B cell (primary cell): ENCODE results near the gene MDGA2. TPM values are rescaled to one million over a fixed set of nuclear protein-coding genes. Genes with fewer than 3 reads are reported as not detected.

Source experiments
- ATAC-seq: fragments of 200-7000 bp; cut with Tn5 transposase; one replicate; pipeline ENCODE4 v1.10.0; 2021; ENCODE audit warnings: low read depth, mild to moderate bottlenecking, moderate number of reproducible peaks, moderate library complexity
- CTCF ChIA-PET: fragments of 350-600 bp; sonication (Branson Sonifier 250); formaldehyde crosslinking; loops from one replicate; lab custom pipeline; 2021; ENCODE audit warnings: antibody characterized with exemption, inconsistent platforms; lab: Charles Lee
- POLR2A ChIA-PET: fragments of 350-600 bp; sonication (Branson Sonifier 250); formaldehyde crosslinking; loops from one replicate; lab custom pipeline; 2021; ENCODE audit warnings: antibody characterized with exemption; lab: Charles Lee
- DNase-seq: peaks from one replicate; pipeline ENCODE4 v3.0.0; 2013
- H2AFZ ChIP-seq: 2 replicates; pipeline ENCODE4 v1.6.1; 2012; ENCODE audit warnings: mild to moderate bottlenecking, low read depth, low read length; ENCODE audit not compliant: insufficient read depth, poor library complexity, severe bottlenecking
- H3K27ac ChIP-seq, 2 donors: 1 replicate in 1 of 2; 2 replicates in 1 of 2; pipeline ENCODE4 v1.5.1; 2012 to 2013; ENCODE audit warnings: low read length in 2 of 2, mild to moderate bottlenecking in 2 of 2, moderate library complexity in 1 of 2
- H3K27me3 ChIP-seq, 4 experiments: fragments of 200-600 bp in 1 of 4; sonication (generic) in 1 of 4; replicated peaks in 1 of 4; 1 replicate in 2 of 4; 2 replicates in 2 of 4; pipeline versions ENCODE4 v1.6.1 to v1.7.0; 2013 to 2016; ENCODE audit warnings: low read length in 3 of 4, mild to moderate bottlenecking in 2 of 4, mixed read lengths in 1 of 4, moderate library complexity in 1 of 4; ENCODE audit not compliant: insufficient read depth in 4 of 4, control insufficient read depth in 3 of 4; ENCODE audit errors: control extremely low read depth in 1 of 4
- H3K36me3 ChIP-seq, 2 experiments: replicated peaks in 1 of 2; 1 replicate in 1 of 2; 2 replicates in 1 of 2; pipeline versions ENCODE4 v1.6.1 to v1.7.1; 2013; ENCODE audit warnings: low read length in 1 of 2; ENCODE audit not compliant: insufficient read depth in 2 of 2, control insufficient read depth in 1 of 2; ENCODE audit errors: control extremely low read depth in 1 of 2, extremely low read depth in 1 of 2
- H3K4me1 ChIP-seq, 2 donors: fragments of 200-600 bp in 1 of 2; sonication (generic) in 1 of 2; 1 replicate in 1 of 2; 2 replicates in 1 of 2; pipeline versions ENCODE4 v1.5.1 to v1.6.1; 2013 to 2017; ENCODE audit warnings: low read length in 2 of 2; ENCODE audit not compliant: control insufficient read depth in 2 of 2, insufficient read depth in 2 of 2
- H3K4me2 ChIP-seq: replicated peaks from 2 replicates; pipeline ENCODE3; 2012; ENCODE audit warnings: mild to moderate bottlenecking, low read depth, low read length; ENCODE audit not compliant: poor library complexity, severe bottlenecking
- H3K4me3 ChIP-seq, 5 experiments: fragments of 200-600 bp in 1 of 5; sonication (generic) in 1 of 5; 1 replicate in 3 of 5; 2 replicates in 2 of 5; pipeline versions ENCODE4 v1.5.1 to v1.7.0; 2011 to 2016; ENCODE audit warnings: low read length in 4 of 5, mild to moderate bottlenecking in 4 of 5, low read depth in 2 of 5, control low read depth in 1 of 5, moderate library complexity in 1 of 5; ENCODE audit not compliant: insufficient read depth in 1 of 5; ENCODE audit errors: control extremely low read depth in 1 of 5, extremely low read depth in 1 of 5
- H3K79me2 ChIP-seq: fragments of 200-600 bp; sonication (generic); one replicate; pipeline ENCODE4 v1.6.0; 2016; ENCODE audit warnings: low read length; ENCODE audit not compliant: control insufficient read depth, insufficient read depth
- H3K9ac ChIP-seq: fragments of 200-600 bp; sonication (generic); 2 replicates; pipeline ENCODE4 v1.6.1; 2017; ENCODE audit warnings: mild to moderate bottlenecking, low read length, moderate library complexity
- H3K9me3 ChIP-seq, 3 donors: one replicate each; pipeline versions ENCODE4 v1.6.1 to v1.7.1; 2013; ENCODE audit warnings: low read length in 2 of 3; ENCODE audit not compliant: control insufficient read depth in 2 of 3, insufficient read depth in 1 of 3; ENCODE audit errors: control extremely low read depth in 1 of 3
- H4K20me1 ChIP-seq: 2 replicates; pipeline ENCODE4 v1.6.0; 2012; ENCODE audit warnings: mild to moderate bottlenecking, low read length; ENCODE audit not compliant: insufficient read depth, control insufficient read depth, poor library complexity, severe bottlenecking
- H3K27ac Mint-ChIP-seq: one replicate; pipeline ENCODE4 v1.8.0; 2021; ENCODE audit warnings: mixed read lengths
- H3K27me3 Mint-ChIP-seq: one replicate; pipeline ENCODE4 v1.8.0; 2021; ENCODE audit warnings: mixed read lengths
- H3K4me1 Mint-ChIP-seq: one replicate; pipeline ENCODE4 v1.8.0; 2021; ENCODE audit warnings: mixed read lengths
- H3K4me3 Mint-ChIP-seq: one replicate; pipeline ENCODE4 v1.8.0; 2021; ENCODE audit warnings: mixed read lengths
- H3K9me3 Mint-ChIP-seq: one replicate; pipeline ENCODE4 v1.8.0; 2022; ENCODE audit warnings: mixed read lengths; ENCODE audit not compliant: insufficient read depth
- EZH2 ChIP-seq: IDR thresholded peaks from 2 replicates; pipeline ENCODE4 v1.6.1; 2012; ENCODE audit warnings: borderline replicate concordance, low read depth, mild to moderate bottlenecking, moderate library complexity, low read length; ENCODE audit not compliant: insufficient read depth, poor library complexity, severe bottlenecking
- WGBS: methylation state at CpG from one replicate; pipeline ENCODE4 v1.1.5; 2013; ENCODE audit warnings: missing lambda C conversion rate; ENCODE audit not compliant: insufficient coverage; 5-methylcytosine and 5-hydroxymethylcytosine counted together
- intact Hi-C: fragments of 100-400 bp; cut with micrococcal nuclease; formaldehyde crosslinking; loops from one replicate; pipeline ENCODE4 v1.10.0; 2022
- polyA plus RNA-seq: library from polyadenylated mRNA; depleted of rRNA; stranded (reverse); fragments of >200 nt; gene quantifications from 2 replicates; pipeline ENCODE4 v1.2.3, GENCODE V29; 2012
- total RNA-seq, 2 donors: library from RNA; stranded (reverse); fragments of 120-200 nt in 1 of 2; gene quantifications; 1 replicate in 1 of 2; 2 replicates in 1 of 2; pipeline versions ENCODE4 v1.2.3 to v1.2.4, GENCODE V29; 2013 to 2022
- TF ChIP-seq, protein P1 (sequence below): fragments of 200-600 bp; IDR thresholded peaks from one replicate; pipeline ENCODE4 v1.8.0; 2022; ENCODE audit warnings: antibody characterized with exemption, mild to moderate bottlenecking

The MDGA2 gene
- total and polyA plus RNA-seq, 2 donors (not counting 1 experiment from before 2014, with no cell fraction given): not detected

DNA sequence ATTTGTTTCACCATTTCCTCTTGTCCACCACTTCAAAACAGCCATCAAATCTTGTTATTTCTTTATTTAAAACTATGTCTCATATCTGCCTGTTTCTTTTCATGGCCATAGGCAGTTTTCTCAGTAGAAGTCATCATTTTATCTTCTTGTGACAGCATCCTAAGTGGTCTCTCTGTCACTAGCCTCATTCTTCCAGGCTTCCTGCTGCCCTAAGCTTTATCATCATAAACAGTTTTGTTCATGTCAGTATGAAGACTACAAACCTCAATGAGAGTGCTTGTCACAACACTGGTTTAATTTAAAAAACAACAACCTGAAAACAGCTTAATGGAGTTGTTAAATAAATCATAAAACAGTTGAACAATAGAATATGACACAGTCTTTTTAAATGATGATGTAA, 636.1 kb downstream of the MDGA2 start:
- ChIA-PET POLR2A (no interaction called here), CTCF (no interaction called here)
- peaks cover 2% of the 10 kb centered on the region for H3K9me3 Mint-ChIP-seq
- no peak overlapping the region for H3K4me3 Mint-ChIP-seq
- no peak for TF ChIP-seq EZH2
- TF ChIP-seq, protein P1, sequence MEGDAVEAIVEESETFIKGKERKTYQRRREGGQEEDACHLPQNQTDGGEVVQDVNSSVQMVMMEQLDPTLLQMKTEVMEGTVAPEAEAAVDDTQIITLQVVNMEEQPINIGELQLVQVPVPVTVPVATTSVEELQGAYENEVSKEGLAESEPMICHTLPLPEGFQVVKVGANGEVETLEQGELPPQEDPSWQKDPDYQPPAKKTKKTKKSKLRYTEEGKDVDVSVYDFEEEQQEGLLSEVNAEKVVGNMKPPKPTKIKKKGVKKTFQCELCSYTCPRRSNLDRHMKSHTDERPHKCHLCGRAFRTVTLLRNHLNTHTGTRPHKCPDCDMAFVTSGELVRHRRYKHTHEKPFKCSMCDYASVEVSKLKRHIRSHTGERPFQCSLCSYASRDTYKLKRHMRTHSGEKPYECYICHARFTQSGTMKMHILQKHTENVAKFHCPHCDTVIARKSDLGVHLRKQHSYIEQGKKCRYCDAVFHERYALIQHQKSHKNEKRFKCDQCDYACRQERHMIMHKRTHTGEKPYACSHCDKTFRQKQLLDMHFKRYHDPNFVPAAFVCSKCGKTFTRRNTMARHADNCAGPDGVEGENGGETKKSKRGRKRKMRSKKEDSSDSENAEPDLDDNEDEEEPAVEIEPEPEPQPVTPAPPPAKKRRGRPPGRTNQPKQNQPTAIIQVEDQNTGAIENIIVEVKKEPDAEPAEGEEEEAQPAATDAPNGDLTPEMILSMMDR: no peak
- no peak for ATAC-seq
- Histone ChIP-seq H3K4me1 (no peaks in the 10 kb centered on the region), H2AFZ (no peak overlapping the region), H3K27me3 (no peaks in the 10 kb centered on the region), H3K9me3 (no peaks in the 10 kb centered on the region), H3K36me3 (no peaks in the 10 kb centered on the region), H3K79me2 (no peaks in the 10 kb centered on the region), H3K4me2 (no peak overlapping the region), H3K27ac (no peak overlapping the region), H3K9ac (no peak overlapping the region), H4K20me1 (no peaks in the 10 kb centered on the region), H3K4me3 (no peak overlapping the region)
- H3K27ac Mint-ChIP-seq: no peak overlapping the region
- no peaks in the 10 kb centered on the region for H3K4me1 Mint-ChIP-seq
- no peaks in the 10 kb centered on the region for H3K27me3 Mint-ChIP-seq
- DNase-seq: no peak
- intact Hi-C loops: no loop called here

DNA sequence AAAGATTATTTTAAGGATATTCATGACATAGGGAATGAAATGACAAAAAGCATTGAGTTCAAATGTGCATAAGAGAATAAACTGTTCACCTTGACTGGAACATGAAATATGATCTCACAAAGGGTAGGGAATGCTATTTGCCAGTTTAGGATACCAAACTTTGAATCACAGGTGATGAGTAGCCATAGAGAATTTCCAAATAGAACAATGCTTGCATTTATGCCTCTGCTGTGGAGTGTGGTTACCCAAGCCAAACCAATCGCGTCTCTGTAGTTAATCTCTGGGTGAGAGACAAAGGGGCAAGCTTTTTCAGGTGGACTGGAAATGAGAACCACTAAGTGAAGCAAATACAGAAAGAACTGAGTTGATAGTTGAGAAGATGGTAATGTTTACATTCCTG, 652.7 kb downstream of the MDGA2 start:
- Histone ChIP-seq H3K4me3 (no peak overlapping the region), H3K9me3 (no peaks in the 10 kb centered on the region), H3K36me3 (no peaks in the 10 kb centered on the region), H3K9ac (no peak overlapping the region), H3K4me2 (no peak overlapping the region), H3K79me2 (no peaks in the 10 kb centered on the region), H3K27ac (no peak overlapping the region), H4K20me1 (no peaks in the 10 kb centered on the region), H2AFZ (no peak overlapping the region), H3K27me3 (no peaks in the 10 kb centered on the region), H3K4me1 (no peaks in the 10 kb centered on the region)
- intact Hi-C loops: no loop called here
- TF ChIP-seq, protein P1: no peak
- TF ChIP-seq EZH2: no peak
- Mint-ChIP-seq H3K27ac (no peak overlapping the region), H3K9me3 (no peaks in the 10 kb centered on the region), H3K4me1 (no peaks in the 10 kb centered on the region), H3K27me3 (no peaks in the 10 kb centered on the region), H3K4me3 (no peak overlapping the region)
- WGBS: no CpG with 5 or more reads among the region's 2 CpGs
- POLR2A ChIA-PET: no interaction called here
- ATAC-seq (no peak), DNase-seq (no peak)
- CTCF ChIA-PET: no interaction called here
